Activated CD4-positive, alpha-beta T cell treated with anti-CD3 and anti-CD28 coated beads for 36 hours (primary cell): Measurements from ENCODE around the gene SLC26A4. TPM values are rescaled to one million over a fixed set of nuclear protein-coding genes. Genes with fewer than 3 reads are reported as not detected.
A peak's percentile ranks its signal among the peaks of the same experiment; 100 is the strongest.

Experiments
- ATAC-seq: fragments of 200-7000 bp; cut with Tn5 transposase; one replicate; pipeline ENCODE4 v1.10.0; 2021; ENCODE audit warnings: mild to moderate bottlenecking, moderate library complexity
- CTCF ChIA-PET: fragments of 350-600 bp; sonication (Branson Sonifier 250); formaldehyde crosslinking; loops from one replicate; lab custom pipeline; 2021; ENCODE audit warnings: antibody characterized with exemption; lab: Charles Lee
- POLR2A ChIA-PET: fragments of 350-600 bp; sonication (Branson Sonifier 250); formaldehyde crosslinking; loops from one replicate; lab custom pipeline; 2021; ENCODE audit warnings: antibody characterized with exemption, inconsistent platforms; lab: Charles Lee
- DNase-seq: peaks from one replicate; pipeline ENCODE4 v3.0.0-alpha.2; 2020
- H3K27ac Mint-ChIP-seq: one replicate; pipeline ENCODE4 v1.8.0; 2021; ENCODE audit warnings: mixed read lengths
- H3K27me3 Mint-ChIP-seq: one replicate; pipeline ENCODE4 v1.8.0; 2021; ENCODE audit warnings: mixed read lengths
- H3K36me3 Mint-ChIP-seq: one replicate; pipeline ENCODE4 v1.8.0; 2021; ENCODE audit warnings: low read depth, mixed read lengths
- H3K4me1 Mint-ChIP-seq: one replicate; pipeline ENCODE4 v1.8.0; 2021; ENCODE audit warnings: mixed read lengths
- H3K4me3 Mint-ChIP-seq: one replicate; pipeline ENCODE4 v1.8.0; 2021; ENCODE audit warnings: mild to moderate bottlenecking, moderate library complexity, mixed read lengths
- H3K9me3 Mint-ChIP-seq: one replicate; pipeline ENCODE4 v1.8.0; 2021; ENCODE audit warnings: low read depth, mixed read lengths
- intact Hi-C, 2 experiments: fragments of 100-400 bp; cut with DNase I in 1 of 2; cut with micrococcal nuclease in 1 of 2; formaldehyde crosslinking; loops; one replicate each; pipeline versions ENCODE4 v1.14.2 to v1.15.1; 2022 to 2024; cut with DNase I, micrococcal nuclease
- total RNA-seq, 2 experiments: library from RNA; stranded (reverse); gene quantifications; one replicate each; pipeline ENCODE4 v1.2.3, GENCODE V29; 2021

Gene SLC26A4
- total RNA-seq, 2 experiments from 2014 or later: 1.5 to 2.1 TPM

GRCh38 chr7:107744345-107744750, 83.7 kb downstream of the SLC26A4 start:
- H3K27ac Mint-ChIP-seq: peak overlapping the region; percentile 100
- peaks cover 10% of the 10 kb centered on the region for H3K36me3 Mint-ChIP-seq
- POLR2A ChIA-PET: interaction anchor here (0.6 to 2.4 kb wide), 5 partner anchors 9 to 575 kb away, joined by 3 to 23 read pairs (median 4); partner anchors contain the start of gene HBP1
- peaks cover 47% of the 10 kb centered on the region for H3K4me1 Mint-ChIP-seq
- H3K9me3 Mint-ChIP-seq: no peaks in the 10 kb centered on the region
- intact Hi-C loops: loop anchor here (1.0 to 10.0 kb wide), 7 partner anchors 162 to 1630 kb away; partner anchors contain the start of genes COG5 (in 2 of the 2), DUS4L (in 2 of the 2), BCAP29 (in 1 of the 2) and NAMPT (in 1 of the 2)
- no peaks in the 10 kb centered on the region for H3K27me3 Mint-ChIP-seq
- CTCF ChIA-PET: interaction anchor here (0.7 to 4.9 kb wide), 5 partner anchors 17 to 524 kb away, joined by 3 to 120 read pairs (median 4); no protein-coding TSS in a partner anchor
- H3K4me3 Mint-ChIP-seq: peak overlapping the region; percentile 88
- ATAC-seq (peak; percentile 37), DNase-seq (no peak)

GRCh38 chr7:107746006-107746405, 85.4 kb downstream of the SLC26A4 start:
- ChIA-PET POLR2A (interaction anchor here (1.3 kb wide), 1 partner anchor 129 kb away, joined by 3 read pairs; no protein-coding TSS in a partner anchor), CTCF (interaction anchor here (0.9 to 1.9 kb wide), 7 partner anchors 10 to 158 kb away, joined by 3 to 10 read pairs (median 5); no protein-coding TSS in a partner anchor)
- Mint-ChIP-seq H3K9me3 (no peaks in the 10 kb centered on the region), H3K36me3 (peaks cover 23% of the 10 kb centered on the region), H3K27me3 (no peaks in the 10 kb centered on the region), H3K4me1 (peaks cover 47% of the 10 kb centered on the region), H3K27ac (peak overlapping the region; percentile 100), H3K4me3 (peak overlapping the region; percentile 88)
- intact Hi-C loops: loop anchor here in 1 of 2 experiments (10.0 kb wide), 1 partner anchor 1631 kb away; the partner anchor contains the start of gene SYPL1
- ATAC-seq: no peak
- no peak for DNase-seq

GRCh38 chr7:107751113-107751512, 90.5 kb downstream of the SLC26A4 start:
- H3K9me3 Mint-ChIP-seq: no peaks in the 10 kb centered on the region
- H3K4me1 Mint-ChIP-seq: peaks cover 30% of the 10 kb centered on the region
- peaks cover 47% of the 10 kb centered on the region for H3K36me3 Mint-ChIP-seq
- H3K27ac Mint-ChIP-seq: no peak overlapping the region
- CTCF ChIA-PET: no interaction called here
- ATAC-seq: no peak
- no peak overlapping the region for H3K4me3 Mint-ChIP-seq
- POLR2A ChIA-PET: interaction anchor here (0.5 kb wide), 1 partner anchor 985 kb away, joined by 4 read pairs; no protein-coding TSS in a partner anchor
- no peaks in the 10 kb centered on the region for H3K27me3 Mint-ChIP-seq
- intact Hi-C loops: no loop called here
- no peak for DNase-seq

DNA sequence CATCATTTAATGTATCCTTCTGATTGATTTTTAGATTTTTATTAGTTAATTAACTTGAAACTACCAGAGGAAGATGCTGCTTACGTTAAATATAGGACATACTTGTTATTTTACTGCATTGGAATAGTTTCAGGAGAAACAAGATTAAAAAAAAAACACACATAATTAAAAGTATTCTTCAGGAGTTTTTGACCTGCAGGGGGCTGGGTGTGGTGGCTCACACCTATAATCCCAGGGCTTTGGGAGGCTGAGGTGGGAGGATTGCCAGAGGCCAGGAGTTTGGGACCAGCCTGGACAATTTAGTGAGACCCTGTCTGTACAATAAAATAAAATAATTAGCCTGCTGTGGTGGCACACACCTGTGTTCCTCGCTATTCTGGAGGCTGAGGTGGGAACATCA, 94.0 kb downstream of the SLC26A4 start:
- Mint-ChIP-seq H3K36me3 (peaks cover 71% of the 10 kb centered on the region), H3K9me3 (no peaks in the 10 kb centered on the region), H3K27ac (peak overlapping the region; percentile 13), H3K27me3 (no peaks in the 10 kb centered on the region), H3K4me3 (no peak overlapping the region), H3K4me1 (peaks cover 10% of the 10 kb centered on the region)
- ATAC-seq (no peak), DNase-seq (no peak)
- intact Hi-C loops: no loop called here
- CTCF ChIA-PET: no interaction called here
- POLR2A ChIA-PET: no interaction called here

DNA sequence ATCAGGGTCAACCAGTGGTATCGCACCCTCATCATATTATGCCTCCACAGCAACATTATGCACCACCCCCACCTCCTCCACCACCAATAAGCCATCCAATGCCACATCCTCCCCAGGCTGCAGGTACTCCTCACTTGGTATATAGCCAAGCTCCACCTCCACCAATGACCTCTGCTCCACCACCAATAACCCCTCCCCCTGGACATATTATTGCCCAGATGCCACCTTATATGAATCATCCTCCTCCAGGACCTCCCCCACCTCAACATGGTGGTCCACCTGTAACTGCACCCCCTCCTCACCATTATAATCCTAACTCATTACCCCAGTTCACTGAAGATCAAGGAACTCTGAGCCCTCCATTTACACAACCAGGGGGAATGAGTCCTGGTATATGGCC, 98.0 kb downstream of the SLC26A4 start:
- intact Hi-C loops: no loop called here
- CTCF ChIA-PET: interaction anchor here (1.1 to 1.7 kb wide), 2 partner anchors 117 to 119 kb away, joined by 4 to 6 read pairs; no protein-coding TSS in a partner anchor
- H3K4me1 Mint-ChIP-seq: peaks cover 3% of the 10 kb centered on the region

DNA sequence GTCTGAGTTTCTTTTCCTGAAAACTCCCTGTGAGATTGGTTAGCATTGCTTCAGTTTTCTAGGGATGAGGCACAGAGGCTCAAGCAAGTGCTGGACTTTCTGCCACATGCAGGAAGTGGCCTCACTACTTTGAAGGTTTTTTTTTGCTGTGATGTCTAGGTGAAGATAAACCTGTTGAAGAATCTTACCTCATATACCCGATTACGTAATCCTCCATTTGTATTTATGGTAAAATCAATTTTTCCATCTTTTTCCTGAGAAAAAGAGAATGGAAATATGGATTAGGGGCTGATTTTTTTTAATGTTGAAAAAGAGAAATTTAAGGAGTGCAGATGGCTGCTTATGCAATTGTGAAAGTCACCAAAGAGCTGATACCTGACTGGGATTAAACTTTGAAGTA, 106.8 kb downstream of the SLC26A4 start:
- Mint-ChIP-seq H3K4me3 (no peak overlapping the region), H3K36me3 (no peaks in the 10 kb centered on the region), H3K9me3 (no peaks in the 10 kb centered on the region), H3K27ac (no peak overlapping the region), H3K27me3 (no peaks in the 10 kb centered on the region), H3K4me1 (peaks cover 25% of the 10 kb centered on the region)
- CTCF ChIA-PET: interaction anchor here (0.7 kb wide), 1 partner anchor 115 kb away, joined by 3 read pairs; no protein-coding TSS in a partner anchor
- no peak for DNase-seq
- POLR2A ChIA-PET: no interaction called here
- ATAC-seq: no peak
- intact Hi-C loops: no loop called here

More for the DNA sequence above, 98.0 kb downstream of the SLC26A4 start:
- DNase-seq: no peak
- Mint-ChIP-seq H3K27ac (peak overlapping the region; percentile 33), H3K27me3 (no peaks in the 10 kb centered on the region), H3K4me3 (no peak overlapping the region), H3K36me3 (peaks cover 46% of the 10 kb centered on the region), H3K9me3 (no peaks in the 10 kb centered on the region)
- POLR2A ChIA-PET: no interaction called here
- no peak for ATAC-seq

Other genes starting within 250 kb of the SLC26A4 start
- gene GPR22, start 190.8 kb upstream of the SLC26A4 start, total RNA-seq: not detected
- 10 to 100 TPM; 34.1 to 35.5 TPM for gene COG5, start 96.9 kb upstream of the SLC26A4 start, total RNA-seq
- gene DUS4L, start 96.9 kb upstream of the SLC26A4 start, total RNA-seq: 10 to 100 TPM; 12.8 to 13.3 TPM
- gene BCAP29, start 80.6 kb upstream of the SLC26A4 start, total RNA-seq: 10 to 100 TPM; 31.4 to 38.8 TPM
- 10 to 100 TPM; 36.9 to 57.9 TPM for gene CBLL1, start 83.3 kb downstream of the SLC26A4 start, total RNA-seq
- not detected for gene SLC26A3, start 142.4 kb downstream of the SLC26A4 start, total RNA-seq
- gene DLD, start 230.4 kb downstream of the SLC26A4 start, total RNA-seq: 100 to 1,000 TPM in 1 of 2 experiments, 10 to 100 TPM in 1; 71.4 to 101 TPM